DND-41 (cell line): ENCODE data around the gene ST14.

Source experiments
- ATAC-seq: fragments of 200-7000 bp; cut with Tn5 transposase; 3 replicates; pipeline ENCODE4 v1.9.1; 2021; ENCODE audit warnings: low read depth; ENCODE audit not compliant: insufficient read depth
- DNase-seq: peaks from one replicate; pipeline ENCODE4 v3.0.0-alpha.2; 2020
- H2AFZ ChIP-seq: 2 replicates; pipeline ENCODE4 v1.6.0; 2012; ENCODE audit warnings: low read depth, low read length
- H3K27ac ChIP-seq: 2 replicates; pipeline ENCODE4 v1.5.1; 2012; ENCODE audit warnings: low read length, inconsistent platforms
- H3K27me3 ChIP-seq: fragments of 200-600 bp; sonication (generic); 2 replicates; pipeline ENCODE4 v1.6.0; 2012; ENCODE audit warnings: low read length, mild to moderate bottlenecking, inconsistent platforms; ENCODE audit not compliant: insufficient read depth, poor library complexity
- H3K36me3 ChIP-seq: 2 replicates; pipeline ENCODE4 v1.5.1; 2012; ENCODE audit warnings: low read length, inconsistent platforms; ENCODE audit not compliant: insufficient read depth
- H3K4me1 ChIP-seq: 2 replicates; pipeline ENCODE4 v1.5.1; 2012; ENCODE audit warnings: mild to moderate bottlenecking, low read length; ENCODE audit not compliant: insufficient read depth
- H3K4me2 ChIP-seq: 2 replicates; pipeline ENCODE4 v1.6.0; 2012; ENCODE audit warnings: mild to moderate bottlenecking, moderate library complexity, low read length, inconsistent platforms; ENCODE audit not compliant: insufficient read depth
- H3K4me3 ChIP-seq, 2 experiments: fragments of 200-600 bp in 1 of 2; shearing (Covaris generic) in 1 of 2; 2 replicates each; pipeline ENCODE4 v1.5.1; 2012 to 2016; ENCODE audit warnings: inconsistent platforms in 2 of 2, low read length in 2 of 2, mild to moderate bottlenecking in 2 of 2, low read depth in 1 of 2, moderate library complexity in 1 of 2
- H3K79me2 ChIP-seq: 2 replicates; pipeline ENCODE4 v1.6.0; 2012; ENCODE audit warnings: low read length, inconsistent platforms; ENCODE audit not compliant: insufficient read depth
- H3K9ac ChIP-seq: 2 replicates; pipeline ENCODE4 v1.6.0; 2012; ENCODE audit warnings: low read depth, mild to moderate bottlenecking, inconsistent platforms, low read length, moderate library complexity
- H3K9me3 ChIP-seq: 2 replicates; pipeline ENCODE4 v1.5.1; 2012; ENCODE audit warnings: low read length, moderate library complexity, mild to moderate bottlenecking, inconsistent platforms; ENCODE audit not compliant: insufficient read depth, severe bottlenecking
- H4K20me1 ChIP-seq: 2 replicates; pipeline ENCODE4 v1.6.0; 2012; ENCODE audit warnings: low read length; ENCODE audit not compliant: insufficient read depth
- CTCF ChIP-seq: IDR thresholded peaks from 2 replicates; pipeline ENCODE4 v1.5.1; 2012; ENCODE audit warnings: borderline replicate concordance, low read length, moderate library complexity, mild to moderate bottlenecking; ENCODE audit not compliant: poor library complexity, severe bottlenecking; ENCODE audit errors: extremely low read depth
- EZH2 ChIP-seq: IDR thresholded peaks from 3 replicates; pipeline ENCODE4 v1.6.1; 2012; ENCODE audit warnings: borderline replicate concordance, low read depth, mild to moderate bottlenecking, moderate library complexity, low read length, inconsistent platforms; ENCODE audit not compliant: severe bottlenecking

The ST14 gene

GRCh38 chr11:130204703-130205095, 45.1 kb downstream of the ST14 start:
- H3K4me3 ChIP-seq = no peak overlapping the region
- no peaks in the 10 kb centered on the region for H3K36me3 ChIP-seq
- ATAC-seq = no peak
- no peaks in the 10 kb centered on the region for H3K9me3 ChIP-seq
- H3K4me2 ChIP-seq = no peak overlapping the region
- H3K9ac ChIP-seq = no peak overlapping the region
- H2AFZ ChIP-seq = no peak overlapping the region
- no peaks in the 10 kb centered on the region for H3K79me2 ChIP-seq
- TF ChIP-seq EZH2 = no peak
- no peak for TF ChIP-seq CTCF
- no peaks in the 10 kb centered on the region for H3K4me1 ChIP-seq
- H3K27me3 ChIP-seq = no peaks in the 10 kb centered on the region
- H3K27ac ChIP-seq = no peak overlapping the region
- no peak for DNase-seq
- no peaks in the 10 kb centered on the region for H4K20me1 ChIP-seq

- H2AFZ ChIP-seq = no peak overlapping the region
- H3K9ac ChIP-seq = no peak overlapping the region
- H3K79me2 ChIP-seq = no peaks in the 10 kb centered on the region
- H3K4me2 ChIP-seq = no peak overlapping the region
- DNase-seq (no peak), ATAC-seq (no peak)
- no peak for TF ChIP-seq CTCF
- TF ChIP-seq EZH2 = no peak
- no peaks in the 10 kb centered on the region for H3K27me3 ChIP-seq
- H3K9me3 ChIP-seq = no peaks in the 10 kb centered on the region
- no peak overlapping the region for H3K27ac ChIP-seq
- no peaks in the 10 kb centered on the region for H3K4me1 ChIP-seq
- no peaks in the 10 kb centered on the region for H4K20me1 ChIP-seq
- H3K4me3 ChIP-seq = no peak overlapping the region
- H3K36me3 ChIP-seq = no peaks in the 10 kb centered on the region
These were observed 46.6 kb downstream of the ST14 start for GRCh38 chr11:130206141-130206540.

- no peaks in the 10 kb centered on the region for H3K9me3 ChIP-seq
- no peak for ATAC-seq
- H3K4me3 ChIP-seq = no peak overlapping the region
- no peak overlapping the region for H2AFZ ChIP-seq
- H4K20me1 ChIP-seq = peaks cover 8% of the 10 kb centered on the region; the same call in 1 of the 2 replicates
- H3K9ac ChIP-seq = no peak overlapping the region
- peaks cover 4% of the 10 kb centered on the region for H3K4me1 ChIP-seq
- no peaks in the 10 kb centered on the region for H3K36me3 ChIP-seq
- no peak for DNase-seq
- no peak for TF ChIP-seq EZH2
- TF ChIP-seq CTCF = no peak
- H3K27me3 ChIP-seq = no peaks in the 10 kb centered on the region
- H3K27ac ChIP-seq = no peak overlapping the region
- no peak overlapping the region for H3K4me2 ChIP-seq
- H3K79me2 ChIP-seq = no peaks in the 10 kb centered on the region
These were observed 48.9 kb downstream of the ST14 start for GRCh38 chr11:130208241-130209127.
